GM23248 (cell line): ENCODE data around the gene TBL1X. TPM values are rescaled to one million over a fixed set of nuclear protein-coding genes. Genes with fewer than 3 reads are reported as not detected.
"Not testable (repeated sequence)": the region's sequence is repeated elsewhere in the genome, so short reads cannot be mapped to it uniquely, and the experiment has no call there.

Experiments
- DNase-seq: peaks from one replicate; pipeline ENCODE4 v3.0.0-alpha.2; 2015
- H2AFZ ChIP-seq: fragments of 200-600 bp; sonication (generic); 2 replicates; pipeline ENCODE4 v1.6.1; 2016; ENCODE audit warnings: antibody characterized with exemption
- H3F3A ChIP-seq: fragments of 200-600 bp; sonication (generic); 2 replicates; pipeline ENCODE4 v1.6.1; 2016; ENCODE audit warnings: mild to moderate bottlenecking, antibody characterized with exemption, mixed run types; ENCODE audit not compliant: insufficient read depth
- H3K27ac ChIP-seq: fragments of 200-600 bp; sonication (generic); 2 replicates; pipeline ENCODE4 v1.5.1; 2016; ENCODE audit warnings: mild to moderate bottlenecking
- H3K27me3 ChIP-seq: fragments of 200-600 bp; sonication (generic); replicated peaks from 2 replicates; pipeline ENCODE4 v1.6.1; 2016; ENCODE audit warnings: mild to moderate bottlenecking; ENCODE audit not compliant: insufficient read depth
- H3K36me3 ChIP-seq: fragments of 200-600 bp; sonication (generic); 2 replicates; pipeline ENCODE4 v1.6.1; 2016; ENCODE audit warnings: low read depth, mild to moderate bottlenecking
- H3K4me1 ChIP-seq: fragments of 200-600 bp; sonication (generic); 2 replicates; pipeline ENCODE4 v1.6.1; 2016; ENCODE audit warnings: mild to moderate bottlenecking; ENCODE audit not compliant: insufficient read depth
- H3K4me2 ChIP-seq: fragments of 200-600 bp; sonication (generic); one replicate; pipeline ENCODE4 v1.6.1; 2016; ENCODE audit warnings: mild to moderate bottlenecking; ENCODE audit not compliant: unreplicated experiment
- H3K4me3 ChIP-seq: fragments of 200-600 bp; sonication (generic); 2 replicates; pipeline ENCODE4 v1.5.1; 2016; ENCODE audit warnings: mild to moderate bottlenecking
- H3K79me2 ChIP-seq: fragments of 200-600 bp; sonication (generic); 2 replicates; pipeline ENCODE4 v1.6.1; 2016; ENCODE audit warnings: mild to moderate bottlenecking; ENCODE audit not compliant: insufficient read depth
- H3K9ac ChIP-seq: fragments of 200-600 bp; sonication (generic); 2 replicates; pipeline ENCODE4 v1.6.1; 2016; ENCODE audit warnings: mild to moderate bottlenecking
- H3K9me2 ChIP-seq: fragments of 200-600 bp; sonication (generic); 2 replicates; pipeline ENCODE4 v1.6.1; 2016; ENCODE audit warnings: mixed run types, mild to moderate bottlenecking, moderate library complexity; ENCODE audit not compliant: insufficient read depth
- H3K9me3 ChIP-seq: fragments of 200-600 bp; sonication (generic); one replicate; pipeline ENCODE4 v1.6.1; 2017; ENCODE audit warnings: low read depth
- H4K20me1 ChIP-seq: fragments of 200-600 bp; sonication (generic); 2 replicates; pipeline ENCODE4 v1.6.0; 2016; ENCODE audit not compliant: insufficient read depth
- EZH2 ChIP-seq: fragments of 200-600 bp; sonication (generic); IDR thresholded peaks from 2 replicates; pipeline ENCODE4 v1.6.1; 2018; ENCODE audit warnings: antibody characterized with exemption, mild to moderate bottlenecking; ENCODE audit not compliant: insufficient read depth, poor library complexity, severe bottlenecking
- EZH2phosphoT487 ChIP-seq: fragments of 200-600 bp; sonication (generic); IDR thresholded peaks from 2 replicates; pipeline ENCODE4 v1.6.1; 2018; ENCODE audit warnings: antibody characterized with exemption, moderate library complexity, mild to moderate bottlenecking, low read depth; ENCODE audit not compliant: insufficient read depth
- WGBS, 2 experiments: methylation state at CpG; one replicate each; pipeline ENCODE4 v1.1.6; 2015 to 2017; ENCODE audit warnings: low lambda C conversion rate in 2 of 2, low coverage in 1 of 2; ENCODE audit errors: missing lambda C conversion rate in 2 of 2; 5-methylcytosine and 5-hydroxymethylcytosine counted together
- in situ Hi-C: fragments of 300-500 bp; cut with MboI; formaldehyde crosslinking; loops from 2 replicates; pipeline ENCODE4 v1.15.0; 2020
- polyA plus RNA-seq: library from polyadenylated mRNA; unstranded; fragments of >200 nt; fragmentation: Nextera tagmentation; extraction: Ambion mirVana; gene quantifications from 2 replicates; pipeline ENCODE4 v1.2.1, GENCODE V29; 2016
- total RNA-seq: library from RNA; depleted of rRNA; stranded (reverse); fragments of >200 nt; shearing (Covaris generic); gene quantifications from 2 replicates; pipeline ENCODE4 v1.2.3, GENCODE V29; 2014

Gene TBL1X
- total and polyA plus RNA-seq, 2 experiments from 2014 or later: 8.2 to 26.8 TPM

DNA sequence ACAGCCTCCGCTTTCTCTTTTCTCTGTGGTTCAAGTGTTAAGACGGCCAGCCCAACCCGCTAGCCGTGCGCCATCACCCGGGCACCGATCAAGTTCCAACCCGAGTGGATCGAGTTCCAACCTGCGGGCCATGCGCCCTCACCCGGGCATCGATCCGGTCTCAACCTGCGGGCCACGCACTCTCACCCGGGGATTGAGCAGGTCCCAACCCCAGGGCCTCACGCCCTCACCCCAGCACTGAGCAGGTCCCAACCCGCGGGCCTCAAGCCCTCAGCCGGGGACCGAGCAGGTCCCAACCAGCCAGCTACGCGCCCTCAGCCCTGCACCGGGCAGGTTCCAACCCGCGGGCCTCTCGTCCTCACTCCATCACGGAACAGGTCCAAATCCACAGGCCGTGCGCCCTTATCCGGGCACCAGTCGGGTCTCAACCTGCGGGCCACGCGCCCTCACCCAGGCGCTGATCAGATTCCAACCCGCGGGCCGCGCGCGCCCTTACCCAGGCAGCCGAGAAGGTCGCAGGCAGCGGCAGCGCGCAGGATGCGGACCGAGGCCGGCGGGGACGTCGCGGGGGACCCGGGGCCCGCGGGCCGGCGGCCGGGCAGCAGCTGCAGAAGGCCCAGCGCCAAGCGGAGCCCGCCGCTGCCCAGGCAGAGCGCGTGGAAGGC, 300.3 kb downstream of the TBL1X start:
- H3K4me3 ChIP-seq: no peak overlapping the region
- no peaks in the 10 kb centered on the region for H3K9me3 ChIP-seq
- no peak overlapping the region for H2AFZ ChIP-seq
- no peaks in the 10 kb centered on the region for H3F3A ChIP-seq
- no peaks in the 10 kb centered on the region for H3K4me1 ChIP-seq
- H3K9ac ChIP-seq: no peak overlapping the region
- no peak for DNase-seq
- in situ Hi-C loops: no loop called here
- TF ChIP-seq EZH2phosphoT487: no peak
- WGBS, 2 experiments: 14 to 23% methylated on average over 8 to 47 of the region's 67 CpGs
- no peak overlapping the region for H3K4me2 ChIP-seq
- H3K27me3 ChIP-seq: no peaks in the 10 kb centered on the region
- no peaks in the 10 kb centered on the region for H3K36me3 ChIP-seq
- no peak overlapping the region for H3K27ac ChIP-seq
- no peaks in the 10 kb centered on the region for H4K20me1 ChIP-seq
- H3K9me2 ChIP-seq: no peaks in the 10 kb centered on the region
- H3K79me2 ChIP-seq: no peaks in the 10 kb centered on the region

GRCh38 chrX:9765737-9766097, 300.9 kb downstream of the TBL1X start, which contains the start of gene GPR143:
TSS of gene GPR143 (minus strand) at chrX:9765847. CDS start at chrX:9765817, 30 bp downstream.
- H3K4me3 ChIP-seq: no peak within 1 kb of the TSS
- no peak within 1 kb of the TSS for H3K4me2 ChIP-seq
- H3K9me2 ChIP-seq: no peaks in the 10 kb centered on the region
- no peak within 1 kb of the TSS for H3K27ac ChIP-seq
- 66 to 100% methylated on average over 1 to 7 of the region's 26 CpGs for WGBS, 2 experiments
- no peak for DNase-seq
- H3K9ac ChIP-seq: no peak within 1 kb of the TSS
- H3K9me3 ChIP-seq: no peaks in the 10 kb centered on the region
- no peak within 1 kb of the TSS for H2AFZ ChIP-seq
- H3K27me3 ChIP-seq: no peaks in the 10 kb centered on the region
- H3K4me1 ChIP-seq: no peaks in the 10 kb centered on the region
- in situ Hi-C loops: no loop called here
- no peaks in the 10 kb centered on the region for H3K36me3 ChIP-seq
- TF ChIP-seq EZH2phosphoT487: no peak
- TF ChIP-seq EZH2: no peak
- no peaks in the 10 kb centered on the region for H3K79me2 ChIP-seq
- no peaks in the 10 kb centered on the region for H3F3A ChIP-seq
- H4K20me1 ChIP-seq: no peaks in the 10 kb centered on the region

- no peak overlapping the region for H3K27ac ChIP-seq
- no peak for DNase-seq
- no peak overlapping the region for H3K4me3 ChIP-seq
- no peaks in the 10 kb centered on the region for H3K36me3 ChIP-seq
- H3K9ac ChIP-seq: no peak overlapping the region
- 22 to 23% methylated on average over 6 of the region's 6 CpGs for WGBS, 2 experiments
- no peak for TF ChIP-seq EZH2
- no peak for TF ChIP-seq EZH2phosphoT487
- no peak overlapping the region for H2AFZ ChIP-seq
- no peaks in the 10 kb centered on the region for H4K20me1 ChIP-seq
- H3K4me1 ChIP-seq: no peaks in the 10 kb centered on the region
- no peaks in the 10 kb centered on the region for H3K9me3 ChIP-seq
- no peaks in the 10 kb centered on the region for H3F3A ChIP-seq
- H3K79me2 ChIP-seq: no peaks in the 10 kb centered on the region
- no peak overlapping the region for H3K4me2 ChIP-seq
- no peaks in the 10 kb centered on the region for H3K9me2 ChIP-seq
- no peaks in the 10 kb centered on the region for H3K27me3 ChIP-seq
- in situ Hi-C loops: no loop called here
Measured at GRCh38 chrX:9767375-9767774, 302.5 kb downstream of the TBL1X start.

DNA sequence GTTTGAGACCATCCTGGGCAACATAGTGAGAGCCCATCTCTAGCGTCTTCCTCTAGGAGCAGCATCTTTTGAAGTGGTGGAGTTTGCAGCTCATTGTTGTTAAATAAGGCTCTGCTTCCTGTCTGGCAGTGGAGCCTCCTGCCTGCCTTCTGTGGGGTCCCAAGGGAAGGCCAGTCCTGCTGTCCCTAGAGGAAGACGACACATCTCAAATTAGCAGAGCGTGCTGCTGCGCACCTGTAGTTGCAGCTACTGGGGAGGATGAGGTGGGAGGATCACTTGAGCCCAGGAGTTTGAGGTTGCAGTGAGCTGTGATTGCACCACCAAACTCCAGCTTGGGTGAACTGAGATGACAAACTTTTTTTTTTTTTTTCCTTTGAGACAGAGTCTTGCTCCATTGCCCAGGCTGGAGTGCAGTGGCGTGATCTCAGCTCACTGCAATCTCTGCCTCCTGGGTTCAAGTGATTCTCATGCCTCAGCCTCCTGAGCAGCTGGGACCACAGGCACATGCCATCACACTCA, 303.5 kb downstream of the TBL1X start:
- not testable (repeated sequence) for H3K9me2 ChIP-seq, H3K27ac ChIP-seq
- 60 to 62% methylated on average over 4 to 5 of the region's 5 CpGs for WGBS, 2 experiments

GRCh38 chrX:9770319-9770718, 305.5 kb downstream of the TBL1X start:
- Histone ChIP-seq H2AFZ (no peak overlapping the region), H3K27ac (no peak overlapping the region), H3K27me3 (no peaks in the 10 kb centered on the region), H3K9me2 (no peaks in the 10 kb centered on the region), H3K4me3 (no peak overlapping the region), H3K4me1 (no peaks in the 10 kb centered on the region), H3K9ac (no peak overlapping the region), H3K79me2 (no peaks in the 10 kb centered on the region), H3K36me3 (no peaks in the 10 kb centered on the region), H4K20me1 (no peaks in the 10 kb centered on the region), H3K4me2 (no peak overlapping the region), H3F3A (no peaks in the 10 kb centered on the region), H3K9me3 (no peaks in the 10 kb centered on the region)
- TF ChIP-seq EZH2phosphoT487: no peak
- TF ChIP-seq EZH2: no peak
- DNase-seq: no peak
- in situ Hi-C loops: no loop called here
- 18% methylated on average over 1 of the region's 1 CpG; no CpG with 5 or more reads in 1 of the 2 experiments for WGBS, 2 experiments

More for the DNA sequence above, 303.5 kb downstream of the TBL1X start:
- DNase-seq, H2AFZ ChIP-seq, H3F3A ChIP-seq, H3K4me3 ChIP-seq, H3K4me2 ChIP-seq, H3K79me2 ChIP-seq, H3K36me3 ChIP-seq, H3K9me3 ChIP-seq, H3K4me1 ChIP-seq, H3K9ac ChIP-seq, H4K20me1 ChIP-seq, H3K27me3 ChIP-seq, in situ Hi-C loops: not testable (repeated sequence)
